OCI-LY3 (cell line): ENCODE results near the gene ATP1A3.

Experiments used
- H2AFZ ChIP-seq: fragments of 200-600, 300-600 bp; shearing (Covaris generic); 2 replicates; pipeline ENCODE4 v1.6.0; 2014; ENCODE audit warnings: antibody characterized with exemption, low read depth, low read length
- H3K27ac ChIP-seq: fragments of 200-600, 300-600 bp; sonication (generic); 2 replicates; pipeline ENCODE4 v1.5.1; 2014; ENCODE audit warnings: mild to moderate bottlenecking, low read length, moderate library complexity, mixed read lengths
- H3K27me3 ChIP-seq: fragments of 200-600, 300-600 bp; sonication (generic); 2 replicates; pipeline ENCODE4 v1.6.1; 2014; ENCODE audit warnings: low read depth, low read length, mixed read lengths
- H3K36me3 ChIP-seq: fragments of 200-600, 300-600 bp; sonication (generic); replicated peaks from 2 replicates; pipeline ENCODE3; 2014; ENCODE audit warnings: low read depth, low read length, mixed read lengths
- H3K4me1 ChIP-seq: fragments of 300-600, 200-600 bp; sonication (generic); 2 replicates; pipeline ENCODE4 v1.6.1; 2014; ENCODE audit warnings: low read length, mixed read lengths
- H3K4me2 ChIP-seq: fragments of 200-600, 300-600 bp; sonication (generic); 2 replicates; pipeline ENCODE4 v1.6.1; 2014; ENCODE audit warnings: low read length, mixed read lengths
- H3K4me3 ChIP-seq: fragments of 300-600, 200-600 bp; sonication (generic); 2 replicates; pipeline ENCODE4 v1.5.1; 2014; ENCODE audit warnings: antibody characterized with exemption, mild to moderate bottlenecking, low read length, moderate library complexity
- H3K79me2 ChIP-seq: fragments of 300-600, 200-600 bp; shearing (Covaris generic); 2 replicates; pipeline ENCODE4 v1.6.1; 2014; ENCODE audit warnings: mild to moderate bottlenecking, low read length, mixed read lengths
- H3K9ac ChIP-seq: fragments of 300-600, 200-600 bp; shearing (Covaris generic); 2 replicates; pipeline ENCODE4 v1.6.0; 2014; ENCODE audit warnings: mild to moderate bottlenecking, low read length, moderate library complexity
- H3K9me3 ChIP-seq: fragments of 200-600, 300-600 bp; shearing (Covaris generic); 2 replicates; pipeline ENCODE4 v1.6.1; 2014; ENCODE audit warnings: low read length, mixed read lengths; ENCODE audit not compliant: insufficient read depth
- H4K20me1 ChIP-seq: fragments of 200-600, 300-600 bp; sonication (generic); 2 replicates; pipeline ENCODE4 v1.6.1; 2016; ENCODE audit warnings: low read length, mixed read lengths; ENCODE audit not compliant: insufficient read depth
- CTCF ChIP-seq: fragments of 200-600, 300-600 bp; sonication (generic); IDR thresholded peaks from 2 replicates; pipeline ENCODE4 v1.5.1; 2014; ENCODE audit warnings: antibody characterized with exemption, low read length, low read depth
- EZH2phosphoT487 ChIP-seq: fragments of 200-600 bp; shearing (Covaris generic); IDR thresholded peaks from 2 replicates; pipeline ENCODE4 v1.6.1; 2018; ENCODE audit warnings: antibody characterized with exemption, mixed run types, low read depth

Gene ATP1A3

GRCh38 chr19:41926028-41926762 lies 67.8 kb downstream of the ATP1A3 start:
- no peaks in the 10 kb centered on the region for H4K20me1 ChIP-seq

GRCh38 chr19:41925208-41926003 lies 68.6 kb downstream of the ATP1A3 start:
- H3K9ac ChIP-seq, result no peak overlapping the region

More at GRCh38 chr19:41926028-41926762, 67.8 kb downstream of the ATP1A3 start:
- Histone ChIP-seq H3K9ac (no peak overlapping the region), H2AFZ (no peak overlapping the region), H3K4me2 (no peak overlapping the region), H3K36me3 (no peaks in the 10 kb centered on the region), H3K27ac (no peak overlapping the region), H3K4me1 (peaks cover 46% of the 10 kb centered on the region), H3K27me3 (peaks cover 50% of the 10 kb centered on the region), H3K4me3 (no peak overlapping the region), H3K79me2 (no peaks in the 10 kb centered on the region), H3K9me3 (no peaks in the 10 kb centered on the region)
- no peak for TF ChIP-seq EZH2phosphoT487
- no peak for TF ChIP-seq CTCF

GRCh38 chr19:41924151-41925145 lies 69.6 kb downstream of the ATP1A3 start:
- Histone ChIP-seq H3K36me3 (no peaks in the 10 kb centered on the region), H3K4me3 (no peak overlapping the region), H3K79me2 (no peaks in the 10 kb centered on the region), H3K4me2 (no peak overlapping the region), H3K9me3 (no peaks in the 10 kb centered on the region), H2AFZ (no peak overlapping the region), H3K4me1 (peaks cover 33% of the 10 kb centered on the region), H3K27me3 (peaks cover 33% of the 10 kb centered on the region), H3K9ac (no peak overlapping the region), H3K27ac (no peak overlapping the region), H4K20me1 (no peaks in the 10 kb centered on the region)
- no peak for TF ChIP-seq CTCF
- TF ChIP-seq EZH2phosphoT487, result no peak

More at GRCh38 chr19:41925208-41926003, 68.6 kb downstream of the ATP1A3 start:
- H3K27me3 ChIP-seq, result peaks cover 42% of the 10 kb centered on the region
- H3K27ac ChIP-seq, result no peak overlapping the region
- no peaks in the 10 kb centered on the region for H3K36me3 ChIP-seq
- no peak overlapping the region for H3K4me3 ChIP-seq
- peaks cover 42% of the 10 kb centered on the region for H3K4me1 ChIP-seq
- H3K4me2 ChIP-seq, result no peak overlapping the region
- H2AFZ ChIP-seq, result no peak overlapping the region
- no peak for TF ChIP-seq EZH2phosphoT487
- no peak for TF ChIP-seq CTCF
- H3K79me2 ChIP-seq, result no peaks in the 10 kb centered on the region
- no peaks in the 10 kb centered on the region for H3K9me3 ChIP-seq
- H4K20me1 ChIP-seq, result no peaks in the 10 kb centered on the region
